Parathyroid adenoma (tissue), 2 donors: Measurements from ENCODE around the gene GPR107.

Experiments used
- H2AFZ ChIP-seq: fragments of 300-600 bp; sonication (generic); one replicate; pipeline ENCODE4 v1.7.0; 2017; ENCODE audit warnings: antibody characterized with exemption, mild to moderate bottlenecking
- H3K27ac ChIP-seq: fragments of 300-600 bp; sonication (generic); one replicate; pipeline ENCODE4 v1.7.0; 2017
- H3K27me3 ChIP-seq: fragments of 300-600 bp; sonication (generic); one replicate; pipeline ENCODE4 v1.7.0; 2017; ENCODE audit warnings: low read length; ENCODE audit not compliant: control insufficient read depth, insufficient read depth
- H3K36me3 ChIP-seq: fragments of 300-600 bp; sonication (generic); one replicate; pipeline ENCODE4 v1.7.0; 2017; ENCODE audit warnings: low read length; ENCODE audit not compliant: control insufficient read depth, insufficient read depth
- H3K4me1 ChIP-seq: fragments of 300-600 bp; sonication (generic); one replicate; pipeline ENCODE4 v1.7.0; 2017; ENCODE audit warnings: control low read depth
- H3K4me2 ChIP-seq: fragments of 300-600 bp; sonication (generic); one replicate; pipeline ENCODE4 v1.7.0; 2017; ENCODE audit warnings: low read length
- H3K4me3 ChIP-seq: fragments of 300-600 bp; sonication (generic); one replicate; pipeline ENCODE4 v1.7.0; 2017; ENCODE audit warnings: low read depth, low read length
- H3K79me2 ChIP-seq: fragments of 300-600 bp; sonication (generic); one replicate; pipeline ENCODE4 v1.7.0; 2017; ENCODE audit warnings: control low read depth
- H3K9ac ChIP-seq: fragments of 300-600 bp; sonication (generic); one replicate; pipeline ENCODE4 v1.7.0; 2017; ENCODE audit warnings: mild to moderate bottlenecking
- H3K9me3 ChIP-seq: fragments of 300-600 bp; sonication (generic); one replicate; pipeline ENCODE4 v1.7.0; 2017; ENCODE audit warnings: low read length; ENCODE audit not compliant: control insufficient read depth
- CTCF ChIP-seq: fragments of 300-600 bp; sonication (generic); IDR thresholded peaks from one replicate; pipeline ENCODE4 v1.7.0; 2017; ENCODE audit warnings: antibody characterized with exemption, mild to moderate bottlenecking
- donor health status: primary hyperparathyroidism.

Gene GPR107

DNA sequence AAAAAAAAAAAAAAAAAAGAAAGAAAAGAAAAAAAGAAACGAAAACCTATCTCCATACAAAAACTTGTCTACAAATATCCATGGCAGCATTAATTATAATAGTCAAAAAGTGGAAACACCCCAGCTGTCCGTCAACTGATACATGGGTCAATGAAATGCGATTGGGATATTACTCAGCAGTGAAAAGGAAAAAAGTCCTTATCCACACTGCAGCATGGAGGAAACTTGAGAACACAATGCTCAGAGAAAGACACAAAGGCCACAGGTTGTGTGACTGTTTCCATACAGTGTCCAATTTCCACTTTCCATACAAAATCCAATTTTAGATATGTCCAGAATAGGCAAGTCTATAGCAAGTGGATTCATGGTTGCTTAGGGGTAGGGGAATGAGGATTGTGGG is 94.2 kb downstream of the GPR107 start:
- Histone ChIP-seq H3K9me3 (no peaks in the 10 kb centered on the region), H3K4me3 (no peak overlapping the region), H3K4me2 (no peak overlapping the region), H3K27me3 (no peaks in the 10 kb centered on the region), H3K9ac (no peak overlapping the region), H2AFZ (no peak overlapping the region), H3K4me1 (no peaks in the 10 kb centered on the region), H3K27ac (no peak overlapping the region), H3K36me3 (no peaks in the 10 kb centered on the region), H3K79me2 (no peaks in the 10 kb centered on the region)
- no peak for TF ChIP-seq CTCF

- H3K27me3 ChIP-seq, result no peaks in the 10 kb centered on the region
- TF ChIP-seq CTCF, result no peak
- no peaks in the 10 kb centered on the region for H3K4me1 ChIP-seq
- no peak overlapping the region for H3K4me3 ChIP-seq
- H2AFZ ChIP-seq, result no peak overlapping the region
- H3K36me3 ChIP-seq, result no peaks in the 10 kb centered on the region
- H3K9ac ChIP-seq, result no peak overlapping the region
- no peak overlapping the region for H3K4me2 ChIP-seq
- H3K79me2 ChIP-seq, result no peaks in the 10 kb centered on the region
- no peak overlapping the region for H3K27ac ChIP-seq
- H3K9me3 ChIP-seq, result no peaks in the 10 kb centered on the region
These were observed 95.3 kb downstream of the GPR107 start for GRCh38 chr9:130149031-130149430.

GRCh38 chr9:130149654-130150286 is 96.1 kb downstream of the GPR107 start:
- TF ChIP-seq CTCF, result no peak

GRCh38 chr9:130150779-130151382 is 97.2 kb downstream of the GPR107 start:
- no peak overlapping the region for H3K4me3 ChIP-seq
- H3K4me2 ChIP-seq, result no peak overlapping the region
- H3K36me3 ChIP-seq, result no peaks in the 10 kb centered on the region
- H3K27me3 ChIP-seq, result no peaks in the 10 kb centered on the region
- no peaks in the 10 kb centered on the region for H3K79me2 ChIP-seq
- TF ChIP-seq CTCF, result no peak
- no peaks in the 10 kb centered on the region for H3K4me1 ChIP-seq
- H3K9ac ChIP-seq, result no peak overlapping the region
- H3K27ac ChIP-seq, result no peak overlapping the region
- no peak overlapping the region for H2AFZ ChIP-seq
- H3K9me3 ChIP-seq, result no peaks in the 10 kb centered on the region

More at GRCh38 chr9:130149654-130150286, 96.1 kb downstream of the GPR107 start:
- Histone ChIP-seq H3K36me3 (no peaks in the 10 kb centered on the region), H3K4me3 (no peak overlapping the region), H3K9me3 (no peaks in the 10 kb centered on the region), H3K4me2 (no peak overlapping the region), H3K79me2 (no peaks in the 10 kb centered on the region), H2AFZ (no peak overlapping the region), H3K9ac (no peak overlapping the region), H3K27me3 (no peaks in the 10 kb centered on the region), H3K27ac (no peak overlapping the region), H3K4me1 (no peaks in the 10 kb centered on the region)

GRCh38 chr9:130154816-130155215 is 101.1 kb downstream of the GPR107 start:
- H3K4me2 ChIP-seq, result no peak overlapping the region
- H3K4me1 ChIP-seq, result no peaks in the 10 kb centered on the region
- TF ChIP-seq CTCF, result no peak
- H3K79me2 ChIP-seq, result no peaks in the 10 kb centered on the region
- H3K27me3 ChIP-seq, result no peaks in the 10 kb centered on the region
- no peak overlapping the region for H3K27ac ChIP-seq
- H3K9ac ChIP-seq, result no peak overlapping the region
- no peak overlapping the region for H3K4me3 ChIP-seq
- no peaks in the 10 kb centered on the region for H3K9me3 ChIP-seq
- H2AFZ ChIP-seq, result no peak overlapping the region
- no peaks in the 10 kb centered on the region for H3K36me3 ChIP-seq
